GM12892 (cell line): ENCODE results near the gene SH3TC1.

Experiments
- POLR2AphosphoS5 ChIP-seq: IDR thresholded peaks from 2 replicates; pipeline ENCODE4 v1.6.1; 2011; ENCODE audit warnings: low read depth, low read length, control low read depth
- TAF1 ChIP-seq: IDR thresholded peaks from 2 replicates; pipeline ENCODE4 v1.6.1; 2011; ENCODE audit warnings: low read depth, mild to moderate bottlenecking, control low read depth, low read length, borderline replicate concordance

DNA sequence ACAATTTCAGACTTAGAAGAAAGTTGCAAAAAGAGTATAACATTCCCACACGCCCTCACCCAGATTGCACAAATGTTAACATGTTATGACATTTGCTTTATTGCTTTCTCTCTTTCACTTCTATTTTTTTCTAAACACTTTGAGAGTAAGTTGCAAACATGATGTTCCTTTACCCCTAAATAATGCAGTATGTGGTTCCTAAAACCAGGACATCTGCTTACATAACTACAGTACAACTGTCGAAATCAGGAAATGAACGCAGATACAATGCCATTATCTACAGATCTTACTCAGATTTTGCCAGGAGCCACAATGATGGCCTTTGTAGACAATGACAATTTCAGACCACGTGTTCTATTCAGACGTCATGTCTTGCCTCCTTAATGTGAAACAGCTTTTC is 22.4 kb downstream of the SH3TC1 start:
- TF ChIP-seq POLR2AphosphoS5 (no peak), TAF1 (no peak)
